GM18498 (cell line): ENCODE measurements around the gene DCLK2.
"Not testable (repeated sequence)": the region's sequence is repeated elsewhere in the genome, so short reads cannot be mapped to it uniquely, and the experiment has no call there.

Source experiments
- ATAC-seq: cut with Tn5 transposase; IDR thresholded peaks from one replicate; pipeline ENCODE4 v1.9.1; 2021; ENCODE audit warnings: mild to moderate bottlenecking, moderate library complexity; ENCODE audit not compliant: unreplicated experiment

Gene DCLK2

GRCh38 chr4:150145090-150145945 lies 67.1 kb downstream of the DCLK2 start:
- ATAC-seq, result no peak

GRCh38 chr4:150145946-150146340 lies 67.7 kb downstream of the DCLK2 start:
- ATAC-seq, result no peak

- ATAC-seq, result no peak
Observed at GRCh38 chr4:150149381-150149780, 71.1 kb downstream of the DCLK2 start.

- ATAC-seq, result no peak
Observed at GRCh38 chr4:150150629-150151062, 72.4 kb downstream of the DCLK2 start.

- no peak for ATAC-seq
Observed at GRCh38 chr4:150152766-150153165, 74.5 kb downstream of the DCLK2 start.

- no peak for ATAC-seq
Observed at GRCh38 chr4:150155391-150155790, 77.1 kb downstream of the DCLK2 start.

- no peak for ATAC-seq
Observed at GRCh38 chr4:150156543-150156942, 78.3 kb downstream of the DCLK2 start.

GRCh38 chr4:150158041-150158440 lies 79.8 kb downstream of the DCLK2 start:
- ATAC-seq, result no peak

GRCh38 chr4:150160473-150160872 lies 82.2 kb downstream of the DCLK2 start:
- ATAC-seq, result no peak

- no peak for ATAC-seq
Observed at GRCh38 chr4:150161109-150161508, 82.9 kb downstream of the DCLK2 start.

- not testable (repeated sequence) for ATAC-seq
Observed at GRCh38 chr4:150162020-150162419, 83.8 kb downstream of the DCLK2 start.

GRCh38 chr4:150164055-150164454 lies 85.8 kb downstream of the DCLK2 start:
- no peak for ATAC-seq

GRCh38 chr4:150164956-150165629 lies 86.8 kb downstream of the DCLK2 start:
- ATAC-seq, result no peak

- ATAC-seq, result no peak
Observed at GRCh38 chr4:150167054-150167453, 88.8 kb downstream of the DCLK2 start.

- no peak for ATAC-seq
Observed at GRCh38 chr4:150173432-150173861, 95.2 kb downstream of the DCLK2 start.

- ATAC-seq, result no peak
Observed at GRCh38 chr4:150173982-150174398, 95.7 kb downstream of the DCLK2 start.

- ATAC-seq, result no peak
Observed at GRCh38 chr4:150176547-150176946, 98.3 kb downstream of the DCLK2 start.

- no peak for ATAC-seq
Observed at GRCh38 chr4:150178161-150178560, 99.9 kb downstream of the DCLK2 start.

GRCh38 chr4:150181536-150181935 lies 103.3 kb downstream of the DCLK2 start:
- no peak for ATAC-seq

- no peak for ATAC-seq
Observed at GRCh38 chr4:150182794-150183193, 104.5 kb downstream of the DCLK2 start.

GRCh38 chr4:150185033-150185432 lies 106.8 kb downstream of the DCLK2 start:
- ATAC-seq, result not testable (repeated sequence)

- ATAC-seq, result no peak
Observed at GRCh38 chr4:150192986-150193385, 114.7 kb downstream of the DCLK2 start.
